GM19324 (cell line): Measurements from ENCODE around the gene NLGN2.
"Not testable (repeated sequence)": the region's sequence is repeated elsewhere in the genome, so short reads cannot be mapped to it uniquely, and the experiment has no call there.

Experiments
- ATAC-seq: cut with Tn5 transposase; IDR thresholded peaks from one replicate; pipeline ENCODE4 v1.9.1; 2021; ENCODE audit warnings: mild to moderate bottlenecking, moderate library complexity; ENCODE audit not compliant: unreplicated experiment, low FRiP score

The NLGN2 gene

GRCh38 chr17:7407485-7408251 lies at the start of gene NLGN2:
NLGN2 (plus strand) TSS chr17:7407845; CDS start chr17:7408256, 411 bp downstream.
- no peak for ATAC-seq

GRCh38 chr17:7361906-7362305 lies 45.7 kb upstream of the NLGN2 start:
- ATAC-seq = no peak

GRCh38 chr17:7363311-7363710 lies 44.3 kb upstream of the NLGN2 start:
- no peak for ATAC-seq

- not testable (repeated sequence) for ATAC-seq
Observed at GRCh38 chr17:7365963-7366362, 41.7 kb upstream of the NLGN2 start.

GRCh38 chr17:7367083-7367482 lies 40.6 kb upstream of the NLGN2 start:
- ATAC-seq = no peak

- no peak for ATAC-seq
Observed at GRCh38 chr17:7367918-7368598, 39.6 kb upstream of the NLGN2 start.

- not testable (repeated sequence) for ATAC-seq
Observed at GRCh38 chr17:7368599-7368994, 39.0 kb upstream of the NLGN2 start.

- ATAC-seq = no peak
Observed at GRCh38 chr17:7369825-7370224, 37.8 kb upstream of the NLGN2 start.

GRCh38 chr17:7370853-7371252 lies 36.8 kb upstream of the NLGN2 start:
- no peak for ATAC-seq

GRCh38 chr17:7374353-7374752 lies 33.3 kb upstream of the NLGN2 start:
- ATAC-seq = no peak

- no peak for ATAC-seq
Observed at GRCh38 chr17:7379134-7379533, 28.5 kb upstream of the NLGN2 start.

GRCh38 chr17:7380321-7380720 lies 27.3 kb upstream of the NLGN2 start:
- no peak for ATAC-seq

- ATAC-seq = no peak
Observed at GRCh38 chr17:7380855-7381683, 26.6 kb upstream of the NLGN2 start, which contains the start of gene TNK1. TNK1 (plus strand) TSS chr17:7381089; CDS start chr17:7382927, 1,838 bp downstream.

GRCh38 chr17:7382901-7383300 lies 24.7 kb upstream of the NLGN2 start:
- no peak for ATAC-seq

GRCh38 chr17:7383371-7383741 lies 24.3 kb upstream of the NLGN2 start:
- ATAC-seq = no peak

GRCh38 chr17:7383742-7384488 lies 23.7 kb upstream of the NLGN2 start:
- peak; percentile 62 for ATAC-seq

GRCh38 chr17:7384489-7385081 lies 23.1 kb upstream of the NLGN2 start:
- no peak for ATAC-seq

- ATAC-seq = no peak
Observed at GRCh38 chr17:7388856-7389255, 18.8 kb upstream of the NLGN2 start.

GRCh38 chr17:7389924-7390910 lies 17.4 kb upstream of the NLGN2 start:
- ATAC-seq = no peak
